GM18517 (cell line): ENCODE measurements around the gene DLX5.
A peak's percentile ranks its signal among the peaks of the same experiment; 100 is the strongest.
"Not testable (repeated sequence)": the region's sequence is repeated elsewhere in the genome, so short reads cannot be mapped to it uniquely, and the experiment has no call there.

Experiments used
- ATAC-seq: cut with Tn5 transposase; IDR thresholded peaks from one replicate; pipeline ENCODE4 v1.9.1; 2021; ENCODE audit warnings: mild to moderate bottlenecking, moderate library complexity; ENCODE audit not compliant: unreplicated experiment

DLX5 gene

GRCh38 chr7:97024209-97025129, at the start of gene DLX5:
Gene DLX5 (minus strand): TSS chr7:97024831. CDS start chr7:97024623, 208 bp downstream.
- no peak for ATAC-seq

GRCh38 chr7:97072025-97072424, 47.4 kb upstream of the DLX5 start:
- ATAC-seq: not testable (repeated sequence)

DNA sequence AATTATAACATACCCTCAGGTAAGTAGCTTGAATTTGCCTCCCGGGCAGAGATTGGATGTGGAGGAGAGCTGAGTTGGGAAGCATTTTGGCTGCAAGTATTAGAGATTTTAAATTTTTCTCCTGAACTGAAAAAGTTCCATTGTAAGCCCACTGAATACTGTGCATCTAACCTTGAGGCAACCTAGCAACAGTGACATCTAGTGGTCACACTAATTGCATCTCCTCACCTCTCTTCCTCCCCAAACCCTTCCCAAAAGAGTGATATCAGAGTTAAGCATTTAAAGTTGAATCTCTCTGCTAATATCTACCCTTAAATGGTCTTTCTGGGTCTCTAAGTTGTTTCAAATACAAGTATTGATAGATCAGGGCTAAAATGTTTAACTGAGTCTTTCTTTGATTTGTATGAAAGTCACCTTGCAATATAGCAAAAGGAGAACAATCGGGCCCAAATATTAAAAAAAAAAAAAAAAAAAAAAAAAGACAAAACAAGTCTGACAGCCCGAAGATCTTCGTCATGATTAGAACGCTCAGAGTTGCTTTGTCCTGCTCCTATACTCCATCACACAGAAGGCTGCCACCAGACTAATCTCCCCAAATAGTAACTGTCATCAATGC, 40.4 kb upstream of the DLX5 start:
- ATAC-seq: peak; percentile 79

GRCh38 chr7:97064020-97064419, 39.4 kb upstream of the DLX5 start:
- no peak for ATAC-seq

GRCh38 chr7:97043281-97043680, 18.6 kb upstream of the DLX5 start:
- no peak for ATAC-seq

- ATAC-seq: no peak
Measured at GRCh38 chr7:97039374-97040065, 14.9 kb upstream of the DLX5 start.

GRCh38 chr7:97034213-97034852, 9.7 kb upstream of the DLX5 start:
- not testable (repeated sequence) for ATAC-seq

DNA sequence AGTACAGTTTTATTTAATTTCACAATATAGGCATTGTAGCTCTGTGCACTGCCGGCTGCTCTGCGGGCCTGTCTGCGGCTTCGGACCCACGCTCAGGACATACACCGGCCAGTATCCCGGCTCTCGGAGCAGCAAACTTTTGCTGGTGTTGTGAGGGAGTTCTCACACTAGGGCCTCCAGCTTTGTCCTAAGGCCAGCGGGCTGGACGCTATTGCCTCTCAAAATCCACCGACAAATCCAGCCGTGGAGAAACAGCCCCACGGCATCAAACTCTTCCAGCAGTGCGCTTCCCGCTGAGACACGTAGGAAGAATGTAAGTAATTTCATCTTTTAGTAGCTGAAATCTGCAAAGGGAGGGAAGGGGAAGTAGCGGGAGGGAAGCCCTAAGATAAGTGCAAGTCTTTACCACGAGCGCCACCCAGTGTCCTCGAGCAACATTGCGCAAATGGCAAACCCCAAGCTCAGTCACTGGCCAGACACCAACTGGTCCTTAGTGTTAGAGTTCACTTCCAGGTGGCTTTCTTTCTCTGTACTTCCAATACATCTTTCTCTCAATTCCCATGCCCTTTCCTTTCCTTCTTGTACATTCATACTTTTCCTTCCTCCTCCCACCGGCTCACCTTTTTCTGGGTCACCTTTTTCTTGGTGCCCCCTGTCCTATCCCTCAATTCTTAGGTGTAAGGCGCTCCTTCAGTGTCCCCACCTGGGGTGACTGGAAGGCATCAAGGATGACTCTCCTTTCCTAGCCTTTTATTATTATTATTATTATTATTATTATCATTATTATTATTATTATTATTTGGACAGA, 3.0 kb upstream of the DLX5 start:
- ATAC-seq: peak; percentile 96

- no peak for ATAC-seq
Measured at GRCh38 chr7:97026715-97027426, 2.2 kb upstream of the DLX5 start.

DNA sequence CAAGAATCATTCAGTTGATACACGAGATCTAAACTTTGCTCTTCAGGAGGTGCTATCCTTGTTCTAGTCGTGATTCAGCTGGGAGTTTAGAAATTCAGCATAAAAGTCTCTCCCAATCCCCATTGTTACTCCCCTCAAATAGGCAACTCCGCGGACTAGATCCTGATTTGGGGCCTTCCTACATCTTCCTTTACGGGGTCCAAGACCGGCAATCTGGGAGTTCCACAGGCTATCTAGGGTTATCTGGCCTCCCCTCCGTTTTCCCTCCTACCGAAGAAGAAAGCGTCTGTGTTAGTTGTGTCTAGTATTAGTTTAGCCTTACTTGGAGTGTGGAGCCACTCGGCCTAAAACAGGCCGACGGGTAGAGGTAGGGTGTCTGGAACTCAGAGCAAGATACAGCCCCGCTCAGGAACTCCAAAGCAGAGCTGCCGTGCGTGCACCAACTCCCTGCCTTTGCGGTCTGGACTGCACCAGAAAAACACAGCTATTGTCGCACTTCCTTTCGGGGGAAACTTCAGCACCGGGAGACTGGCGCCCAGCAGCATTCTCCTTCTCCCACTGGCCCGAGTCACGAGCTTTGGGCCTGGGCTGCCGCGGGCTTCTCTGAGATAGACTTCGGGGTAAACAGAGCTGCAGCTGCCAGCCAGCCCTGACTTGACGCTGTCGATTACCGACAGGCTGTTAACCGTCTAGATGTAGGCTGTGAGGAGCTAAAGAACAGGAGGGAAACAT, 1.5 kb upstream of the DLX5 start:
- ATAC-seq: no peak

- ATAC-seq: no peak
Measured at GRCh38 chr7:97025130-97025499, 484 bp upstream of the DLX5 start.

- no peak for ATAC-seq
Measured at GRCh38 chr7:97022491-97023306, 1.9 kb downstream of the DLX5 start.

DNA sequence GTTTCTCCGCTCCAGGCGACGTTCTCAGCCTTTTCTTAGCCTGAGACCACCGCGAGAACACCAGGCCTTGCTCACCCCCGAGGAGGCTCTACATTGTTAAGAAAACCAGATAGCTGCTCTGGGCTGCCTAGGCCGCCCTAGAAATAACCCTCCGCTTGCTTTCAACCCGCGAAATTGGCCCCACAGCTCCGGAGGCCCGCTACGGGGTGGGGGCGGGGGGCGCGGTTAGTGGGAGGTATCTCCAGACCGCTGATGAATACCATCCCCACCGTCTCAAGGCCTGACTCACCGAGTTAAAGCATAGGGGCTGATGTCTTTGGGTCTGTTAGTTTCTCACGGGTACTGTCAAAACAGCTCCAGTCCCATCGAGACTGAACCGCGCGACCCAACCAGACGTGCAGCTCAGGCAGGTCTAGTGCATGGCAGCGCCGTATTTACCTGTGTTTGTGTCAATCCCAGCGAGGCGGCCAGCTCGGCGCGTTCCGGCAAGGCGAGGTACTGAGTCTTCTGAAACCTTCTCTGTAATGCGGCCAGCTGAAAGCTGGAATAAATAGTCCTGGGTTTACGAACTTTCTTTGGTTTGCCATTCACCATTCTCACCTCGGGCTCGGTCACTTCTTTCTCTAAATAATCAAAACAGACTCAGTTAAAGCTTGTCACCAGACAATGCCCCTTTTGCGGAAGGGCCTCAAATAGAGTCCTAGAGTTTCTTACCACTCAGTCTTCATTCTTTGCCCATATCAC, 2.7 kb downstream of the DLX5 start:
- no peak for ATAC-seq

DNA sequence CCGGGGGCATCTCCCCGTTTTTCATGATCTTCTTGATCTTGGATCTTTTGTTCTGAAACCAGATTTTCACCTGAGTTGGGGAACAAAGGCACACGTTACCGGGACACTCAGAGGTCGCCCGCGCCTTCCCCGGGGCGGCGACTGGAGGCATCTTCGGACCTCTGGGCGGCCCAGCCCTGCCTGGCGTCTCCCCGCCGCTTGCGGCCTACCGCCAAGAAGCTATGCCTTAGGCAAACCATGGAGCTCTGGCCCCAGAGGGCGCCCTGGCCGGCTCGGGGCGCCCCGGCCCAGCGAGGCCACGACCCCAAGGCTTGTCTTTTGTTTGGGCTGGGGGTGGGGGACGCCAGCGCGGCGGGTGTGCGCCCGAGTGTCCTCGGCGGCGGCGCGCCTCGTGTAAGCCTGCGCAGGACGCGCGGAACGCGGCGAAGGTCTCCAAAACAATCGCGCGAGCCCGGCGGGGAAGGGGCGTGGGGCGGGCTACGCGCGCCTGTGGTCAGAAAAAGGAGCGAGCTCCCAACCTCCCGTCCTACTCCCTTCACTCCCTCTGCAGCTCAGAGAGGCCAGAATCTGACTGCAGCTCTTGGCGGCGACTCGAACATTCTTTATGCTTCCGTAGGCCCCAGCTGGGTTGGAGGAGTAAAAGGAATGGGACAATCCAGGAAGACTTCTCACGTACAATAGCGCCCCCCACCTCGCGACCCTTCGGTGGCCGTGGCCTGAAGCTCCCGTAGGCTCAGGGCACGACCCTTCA, 3.5 kb downstream of the DLX5 start:
- no peak for ATAC-seq

DNA sequence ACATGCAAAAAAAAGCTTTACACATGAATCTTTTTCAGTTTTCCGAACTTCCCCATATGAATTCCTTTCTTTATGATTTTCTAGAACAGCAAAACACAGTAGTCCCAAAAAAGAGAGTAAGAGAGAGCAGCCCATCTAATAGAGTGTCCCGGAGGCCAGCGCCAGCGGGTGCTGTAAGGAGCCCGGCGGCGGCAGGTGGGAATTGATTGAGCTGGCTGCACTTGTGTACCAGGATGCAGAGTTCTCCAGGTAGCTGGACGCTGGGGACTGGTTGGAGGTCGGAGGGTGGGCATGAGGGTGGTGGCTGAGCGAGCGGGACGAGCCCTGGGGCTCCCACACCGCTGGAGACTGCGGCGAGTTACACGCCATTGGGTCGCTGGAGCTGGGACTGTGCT, 4.0 kb downstream of the DLX5 start:
- ATAC-seq: no peak

- no peak for ATAC-seq
Measured at GRCh38 chr7:97019710-97020225, 4.9 kb downstream of the DLX5 start.
